HepG2 (cell line): ENCODE data around the gene PPP4C. TPM values are rescaled to one million over a fixed set of nuclear protein-coding genes. Genes with fewer than 3 reads are reported as not detected.

ENCODE experiments used
- ATAC-seq: fragments of 200-7000 bp; cut with Tn5 transposase; 3 replicates; pipeline ENCODE4 v1.9.1; 2020; ENCODE audit warnings: mild to moderate bottlenecking, moderate library complexity
- BruUV-seq: library from RNA; stranded (reverse); fragments of 400-500 nt; replicated peaks from 2 replicates; lab custom pipeline; 2021; lab: Mats Ljungman, UMichigan
- CTCF ChIA-PET: fragments of 300-600 bp; formaldehyde crosslinking; extraction: SDS; loops from one replicate; lab custom pipeline; 2021; ENCODE audit warnings: low total read pairs, inconsistent platforms, low intra/inter-chr PET ratio; lab: Yijun Ruan, JAX
- POLR2A ChIA-PET: fragments of 350-600 bp; sonication (Branson Sonifier 250); formaldehyde crosslinking; loops from one replicate; lab custom pipeline; 2020; ENCODE audit warnings: antibody characterized with exemption, inconsistent platforms; lab: Yijun Ruan, JAX
- DNase-seq: peaks from one replicate; pipeline ENCODE4 v3.0.0-alpha.2; 2015; ENCODE audit warnings: low spot score
- FAIRE-seq: peaks from 3 replicates; lab custom pipeline; 2011; peaks lifted over from hg19 to GRCh38; lab: Jason Lieb, UNC
- H2AFZ ChIP-seq: one replicate; pipeline ENCODE4 v1.6.1; 2011; ENCODE audit warnings: low read length, inconsistent platforms
- H3K27ac ChIP-seq: fragments of 300-600 bp; 3 replicates; pipeline ENCODE4 v1.8.0; 2011; ENCODE audit warnings: mixed run types, mild to moderate bottlenecking, mixed read lengths, low read length, inconsistent platforms; ENCODE audit not compliant: insufficient read depth; ENCODE audit errors: extremely low read length
- H3K27me3 ChIP-seq, 2 experiments: fragments of 200-600 bp in 1 of 2; 2 replicates in 1 of 2; 3 replicates in 1 of 2; pipeline versions ENCODE4 v1.6.0 to v1.8.0; 2011; ENCODE audit warnings: low read length in 2 of 2, mild to moderate bottlenecking in 2 of 2, moderate library complexity in 2 of 2, inconsistent platforms in 1 of 2; ENCODE audit not compliant: insufficient read depth in 2 of 2, control insufficient read depth in 1 of 2
- H3K36me3 ChIP-seq, 2 experiments: fragments of 200-600 bp in 1 of 2; replicated peaks in 1 of 2; 2 replicates in 1 of 2; 3 replicates in 1 of 2; pipeline versions ENCODE4 v1.5.1 to v1.8.0; 2011; ENCODE audit warnings: low read length in 2 of 2, inconsistent platforms in 1 of 2; ENCODE audit not compliant: insufficient read depth in 2 of 2, control insufficient read depth in 1 of 2
- H3K4me1 ChIP-seq: 2 replicates; pipeline ENCODE4 v1.5.1; 2012; ENCODE audit warnings: low read length, inconsistent platforms; ENCODE audit not compliant: insufficient read depth
- H3K4me2 ChIP-seq: 2 replicates; pipeline ENCODE4 v1.6.0; 2011; ENCODE audit warnings: low read depth, low read length, inconsistent platforms
- H3K4me3 ChIP-seq, 3 experiments: fragments of 200-600 bp in 1 of 3; sonication (generic), shearing (Covaris generic) in 1 of 3; replicated peaks in 1 of 3; 2 replicates each; pipeline ENCODE4 v1.5.1; 2011 to 2016; ENCODE audit warnings: low read length in 3 of 3, inconsistent platforms in 2 of 3, low read depth in 2 of 3, mild to moderate bottlenecking in 2 of 3, control low read depth in 1 of 3, mixed read lengths in 1 of 3; ENCODE audit not compliant: insufficient read depth in 1 of 3
- H3K79me2 ChIP-seq: one replicate; pipeline ENCODE4 v1.6.1; 2011; ENCODE audit warnings: low read length, inconsistent platforms; ENCODE audit not compliant: insufficient read depth
- H3K9ac ChIP-seq: 2 replicates; pipeline ENCODE4 v1.6.0; 2011; ENCODE audit warnings: mild to moderate bottlenecking, low read depth, low read length, inconsistent platforms; ENCODE audit not compliant: insufficient read depth
- H3K9me3 ChIP-seq: 2 replicates; pipeline ENCODE4 v1.5.1; 2012; ENCODE audit warnings: mild to moderate bottlenecking, low read length
- H4K20me1 ChIP-seq: 2 replicates; pipeline ENCODE4 v1.6.0; 2011; ENCODE audit warnings: inconsistent platforms, mild to moderate bottlenecking, low read length, moderate library complexity; ENCODE audit not compliant: insufficient read depth
- ASH2L ChIP-seq: fragments of 300-600, 200-600 bp; sonication (generic); IDR thresholded peaks from 2 replicates; pipeline ENCODE4 v1.7.0; 2017; ENCODE audit warnings: low read depth, mild to moderate bottlenecking, moderate library complexity, mixed read lengths, low read length; ENCODE audit not compliant: insufficient read length
- EHMT2 ChIP-seq: fragments of 200-600 bp; sonication (generic); IDR thresholded peaks from 2 replicates; pipeline ENCODE4 v1.7.0; 2017; ENCODE audit warnings: antibody characterized with exemption, low read depth, low read length, borderline replicate concordance
- KAT8 ChIP-seq: IDR thresholded peaks from 2 replicates; pipeline ENCODE4 v1.6.1; 2016; ENCODE audit warnings: missing genetic modification reagents, missing compliant biosample characterization
- MZF1 ChIP-seq: sonication (generic); formaldehyde crosslinking; IDR thresholded peaks from 2 replicates; pipeline ENCODE4 v1.8.1; 2023; ENCODE audit warnings: mild to moderate bottlenecking, missing genetic modification reagents, borderline replicate concordance
- NKX3-1 ChIP-seq: sonication (generic); formaldehyde crosslinking; IDR thresholded peaks from 2 replicates; pipeline ENCODE4 v1.5.0; 2020; ENCODE audit warnings: missing genetic modification reagents
- SOX13 ChIP-seq, 3 experiments: fragments of 450-650 bp in 1 of 3; sonication (generic) in 1 of 3; formaldehyde crosslinking in 1 of 3; IDR thresholded peaks in 2 of 3; conservative IDR thresholded peaks in 1 of 3; 2 replicates each; pipeline versions ENCODE4 v1.5.0 to v1.6.1; 2016 to 2020; ENCODE audit warnings: antibody characterized with exemption in 1 of 3, mild to moderate bottlenecking in 1 of 3, missing compliant biosample characterization in 1 of 3, missing genetic modification reagents in 1 of 3, moderate library complexity in 1 of 3
- ZNF142 ChIP-seq: sonication (generic); formaldehyde crosslinking; IDR thresholded peaks from 2 replicates; pipeline ENCODE4 v1.4.0; 2020; ENCODE audit warnings: missing genetic modification reagents
- ZNF33B ChIP-seq: sonication (generic); formaldehyde crosslinking; IDR thresholded peaks from 2 replicates; pipeline ENCODE4 v1.5.1; 2020; ENCODE audit warnings: mild to moderate bottlenecking, missing genetic modification reagents
- ZNF354B ChIP-seq: sonication (generic); formaldehyde crosslinking; IDR thresholded peaks from 2 replicates; pipeline ENCODE4 v1.8.0; 2022; ENCODE audit warnings: mild to moderate bottlenecking, missing genetic modification reagents
- ZNF775 ChIP-seq: sonication (generic); formaldehyde crosslinking; IDR thresholded peaks from 2 replicates; pipeline ENCODE4 v1.4.0; 2020; ENCODE audit warnings: missing genetic modification reagents, mild to moderate bottlenecking, moderate library complexity, borderline replicate concordance
- WGBS: methylation state at CpG from one replicate; pipeline ENCODE4 v1.1.6; 2017; ENCODE audit warnings: low lambda C conversion rate; 5-methylcytosine and 5-hydroxymethylcytosine counted together
- in situ Hi-C: cut with HindIII; loops from 2 replicates; pipeline ENCODE4 v1.10.0; 2017; ENCODE audit warnings: low pct_unique_long_range_greater_than_20kb; ENCODE audit not compliant: extremely low pct_ligation_motif_present
- intact Hi-C: fragments of 100-400 bp; cut with micrococcal nuclease; formaldehyde crosslinking; loops from one replicate; pipeline ENCODE4 v1.10.0; 2022; ENCODE audit not compliant: unreplicated experiment
- polyA plus RNA-seq, 8 experiments: library from polyadenylated mRNA; depleted of rRNA in 3 of 8; stranded (reverse) in 7 of 8; unstranded in 1 of 8; fragments of >200 nt; fragmentation: Illumina TruSeq in 4 of 8; extraction: Trizol in 4 of 8; gene quantifications; 2 replicates each; pipeline versions ENCODE4 v1.2.1 to v1.2.3, GENCODE V29; 2011 to 2016; ENCODE audit warnings: low read depth in 4 of 8, missing spikeins in 1 of 8, mixed read lengths in 1 of 8; ENCODE audit not compliant: insufficient read depth in 1 of 8
- total RNA-seq, 5 experiments: library from RNA; depleted of rRNA; stranded (reverse); fragments of >200 nt; fragmentation: Illumina TruSeq; extraction: Trizol; gene quantifications; 2 replicates each; pipeline ENCODE4 v1.2.3, GENCODE V29; 2016; ENCODE audit warnings: low read depth in 1 of 5
- TF ChIP-seq, protein P1 (sequence below): sonication (generic); formaldehyde crosslinking; IDR thresholded peaks from 2 replicates; pipeline ENCODE4 v1.4.0; 2020; ENCODE audit warnings: low read depth, mild to moderate bottlenecking, missing genetic modification reagents

PPP4C gene
- total and polyA plus RNA-seq, 2 of the 13 experiments (the other 11 are each of a cell fraction or from before 2014, with no cell fraction given): 176 to 220 TPM

DNA sequence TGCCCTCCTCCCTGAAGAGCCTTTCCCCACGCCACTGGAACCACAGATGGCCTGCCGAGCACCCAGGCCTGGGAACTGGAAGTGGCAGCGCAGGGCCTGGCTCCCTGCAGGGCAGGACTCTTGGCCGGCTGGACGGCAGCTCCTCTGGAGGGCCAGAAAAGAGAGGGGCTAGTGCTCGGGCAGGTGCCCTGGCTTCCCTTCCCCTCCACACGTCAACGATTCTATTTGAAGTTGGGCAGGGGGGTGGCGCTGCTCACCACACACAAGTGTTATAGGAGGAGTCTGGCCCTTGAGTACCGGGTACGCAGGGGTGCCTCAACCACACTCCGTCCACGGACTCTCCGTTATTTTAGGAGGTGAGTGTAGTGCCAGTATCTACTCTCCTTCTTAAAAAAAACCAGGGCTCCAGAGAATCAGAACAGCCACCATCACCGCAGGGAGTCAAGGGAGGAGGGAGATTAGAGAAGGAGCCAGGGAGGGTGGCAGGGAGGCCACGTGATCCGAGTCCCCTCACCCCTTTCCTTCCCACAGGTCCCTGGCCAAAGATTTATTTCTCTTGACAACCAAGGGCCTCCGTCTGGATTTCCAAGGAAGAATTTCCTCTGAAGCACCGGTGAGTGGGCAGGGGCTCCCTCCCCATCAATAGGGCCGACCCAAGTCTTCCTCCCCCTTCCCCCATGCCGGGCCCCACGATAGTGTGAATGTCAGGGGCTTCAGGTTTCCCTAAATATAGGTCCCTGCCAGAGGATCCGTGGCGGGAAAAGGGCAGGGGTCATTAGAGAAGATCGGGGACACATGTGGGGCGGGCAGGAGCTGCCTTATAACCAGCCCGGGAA lies 11.7 kb upstream of the PPP4C start:
- DNase-seq: peak; percentile 84
- WGBS: 0% methylated on average over 22 of the region's 27 CpGs
- FAIRE-seq: no peak
- ATAC-seq: peak; percentile 49
- no TSS peak for BruUV-seq
- POLR2A ChIA-PET: interaction anchor here (0.6 to 9.1 kb wide), 12 partner anchors 9 to 568 kb away, joined by 3 to 120 read pairs (median 10); partner anchors contain the start of genes ASPHD1, SEZ6L2, TAOK2 and TBX6
- Histone ChIP-seq H3K9me3 (no peaks in the 10 kb centered on the region), H3K27me3 (peaks cover 0 to 2% of the 10 kb centered on the region in 2 experiments; a peak in 1 of 5 replicates), H3K9ac (peak overlapping the region; percentile 87), H2AFZ (no peak overlapping the region), H3K36me3 (peaks cover 19 to 28% of the 10 kb centered on the region in 2 experiments), H3K4me1 (peaks cover 35% of the 10 kb centered on the region), H3K4me3 (peak overlapping the region; percentile 68 to 100 (median 76)), H3K79me2 (peaks cover 53% of the 10 kb centered on the region), H3K4me2 (peak overlapping the region; percentile 95), H4K20me1 (peaks cover 35% of the 10 kb centered on the region), H3K27ac (peak overlapping the region; percentile 95)
- CTCF ChIA-PET: interaction anchor here (0.9 to 1.2 kb wide), 2 partner anchors 28 to 29 kb away, joined by 3 read pairs; no protein-coding TSS in a partner anchor
- intact Hi-C loops: no loop called here
- in situ Hi-C loops: no loop called here
- TF ChIP-seq, protein P1, sequence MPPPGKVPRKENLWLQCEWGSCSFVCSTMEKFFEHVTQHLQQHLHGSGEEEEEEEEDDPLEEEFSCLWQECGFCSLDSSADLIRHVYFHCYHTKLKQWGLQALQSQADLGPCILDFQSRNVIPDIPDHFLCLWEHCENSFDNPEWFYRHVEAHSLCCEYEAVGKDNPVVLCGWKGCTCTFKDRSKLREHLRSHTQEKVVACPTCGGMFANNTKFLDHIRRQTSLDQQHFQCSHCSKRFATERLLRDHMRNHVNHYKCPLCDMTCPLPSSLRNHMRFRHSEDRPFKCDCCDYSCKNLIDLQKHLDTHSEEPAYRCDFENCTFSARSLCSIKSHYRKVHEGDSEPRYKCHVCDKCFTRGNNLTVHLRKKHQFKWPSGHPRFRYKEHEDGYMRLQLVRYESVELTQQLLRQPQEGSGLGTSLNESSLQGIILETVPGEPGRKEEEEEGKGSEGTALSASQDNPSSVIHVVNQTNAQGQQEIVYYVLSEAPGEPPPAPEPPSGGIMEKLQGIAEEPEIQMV (CRISPR knock-in tag): no peak; the same call in 1 of the 2 replicates
- TF ChIP-seq MZF1 (CRISPR knock-in tag) (peak; percentile 7; the same call in 1 of the 2 replicates), ZNF354B (peak; percentile 36; the same call in 1 of the 2 replicates), ZNF142 (CRISPR knock-in tag) (no peak), ZNF33B (CRISPR knock-in tag) (no peak), NKX3-1 (CRISPR knock-in tag) (no peak), ZNF775 (peak; percentile 62; the same call in 1 of the 2 replicates), KAT8 (peak; percentile 74), EHMT2 (no peak), ASH2L (no peak), SOX13 (IDR thresholded peaks at IDR 0.05) (no peak), SOX13 (CRISPR knock-in tag; conservative IDR thresholded peaks at IDR 0.05 in 1 of 2, IDR thresholded peaks at IDR 0.05 in 1 of 2) (no peak)
